Subcutaneous adipose tissue (tissue), 4 donors: Measurements from ENCODE around the gene GPX3. TPM values are rescaled to one million over a fixed set of nuclear protein-coding genes. Genes with fewer than 3 reads are reported as not detected.

ENCODE experiments used
- CTCF ChIP-seq: fragments of 450-650 bp; IDR thresholded peaks from one replicate; pipeline ENCODE4 v1.5.1; 2016; ENCODE audit warnings: low read depth, mild to moderate bottlenecking, control low read depth, antibody characterized with exemption, moderate library complexity
- total RNA-seq, 4 donors: library from RNA; depleted of rRNA; stranded (reverse); fragments of >200 nt; gene quantifications; one replicate each; pipeline ENCODE4 v1.1.0, GENCODE V29; 2016

The GPX3 gene
- total RNA-seq, 4 donors from 2014 or later, result 5,163 to 10,140 (median 6,795) TPM

- no peak for TF ChIP-seq CTCF
Observed at GRCh38 chr5:151053796-151054462, 33.5 kb downstream of the GPX3 start.

GRCh38 chr5:151054709-151055108 is 34.3 kb downstream of the GPX3 start:
- TF ChIP-seq CTCF, result no peak

- no peak for TF ChIP-seq CTCF
Observed at GRCh38 chr5:151055336-151055735, 34.9 kb downstream of the GPX3 start.

GRCh38 chr5:151056379-151057325 is 36.3 kb downstream of the GPX3 start:
- no peak for TF ChIP-seq CTCF

GRCh38 chr5:151058301-151058700 is 37.9 kb downstream of the GPX3 start:
- no peak for TF ChIP-seq CTCF

GRCh38 chr5:151058891-151059489 is 38.6 kb downstream of the GPX3 start:
- TF ChIP-seq CTCF, result no peak

GRCh38 chr5:151060742-151061141 is 40.4 kb downstream of the GPX3 start:
- no peak for TF ChIP-seq CTCF
